Osteocyte (in vitro differentiated cells): Measurements from ENCODE around the gene SLC22A23. TPM values are rescaled to one million over a fixed set of nuclear protein-coding genes. Genes with fewer than 3 reads are reported as not detected.
"Not testable (repeated sequence)": the region's sequence is repeated elsewhere in the genome, so short reads cannot be mapped to it uniquely, and the experiment has no call there.

Source experiments
- DNase-seq: peaks from one replicate; pipeline ENCODE4 v3.0.0; 2021; ENCODE audit warnings: mixed read lengths; ENCODE audit not compliant: unreplicated experiment; ENCODE audit errors: extremely low spot score
- H3K27ac Mint-ChIP-seq: one replicate; pipeline ENCODE4 v1.8.0; 2021; ENCODE audit warnings: mild to moderate bottlenecking, mixed read lengths; ENCODE audit not compliant: unreplicated experiment
- H3K27me3 Mint-ChIP-seq: one replicate; pipeline ENCODE4 v1.8.0; 2021; ENCODE audit warnings: mixed read lengths; ENCODE audit not compliant: unreplicated experiment
- H3K36me3 Mint-ChIP-seq: one replicate; pipeline ENCODE4 v1.8.0; 2021; ENCODE audit warnings: mixed read lengths; ENCODE audit not compliant: unreplicated experiment
- H3K4me1 Mint-ChIP-seq: one replicate; pipeline ENCODE4 v1.8.0; 2021; ENCODE audit warnings: mixed read lengths; ENCODE audit not compliant: unreplicated experiment
- H3K4me3 Mint-ChIP-seq: one replicate; pipeline ENCODE4 v1.8.0; 2021; ENCODE audit warnings: mild to moderate bottlenecking, moderate library complexity, mixed read lengths; ENCODE audit not compliant: unreplicated experiment
- H3K9me3 Mint-ChIP-seq: one replicate; pipeline ENCODE4 v1.8.0; 2021; ENCODE audit warnings: mixed read lengths; ENCODE audit not compliant: unreplicated experiment
- total RNA-seq: library from RNA; stranded (reverse); gene quantifications from 2 replicates; pipeline ENCODE4 v1.2.1, GENCODE V29; 2021
- TF ChIP-seq, protein P1 (sequence below): fragments of 200-600 bp; sonication (generic); IDR thresholded peaks from 2 replicates; pipeline ENCODE4 v1.5.0; 2021; ENCODE audit warnings: antibody characterized with exemption, mild to moderate bottlenecking, moderate library complexity

Gene SLC22A23
- total RNA-seq, 1 donor from 2014 or later = 10.4 TPM

DNA sequence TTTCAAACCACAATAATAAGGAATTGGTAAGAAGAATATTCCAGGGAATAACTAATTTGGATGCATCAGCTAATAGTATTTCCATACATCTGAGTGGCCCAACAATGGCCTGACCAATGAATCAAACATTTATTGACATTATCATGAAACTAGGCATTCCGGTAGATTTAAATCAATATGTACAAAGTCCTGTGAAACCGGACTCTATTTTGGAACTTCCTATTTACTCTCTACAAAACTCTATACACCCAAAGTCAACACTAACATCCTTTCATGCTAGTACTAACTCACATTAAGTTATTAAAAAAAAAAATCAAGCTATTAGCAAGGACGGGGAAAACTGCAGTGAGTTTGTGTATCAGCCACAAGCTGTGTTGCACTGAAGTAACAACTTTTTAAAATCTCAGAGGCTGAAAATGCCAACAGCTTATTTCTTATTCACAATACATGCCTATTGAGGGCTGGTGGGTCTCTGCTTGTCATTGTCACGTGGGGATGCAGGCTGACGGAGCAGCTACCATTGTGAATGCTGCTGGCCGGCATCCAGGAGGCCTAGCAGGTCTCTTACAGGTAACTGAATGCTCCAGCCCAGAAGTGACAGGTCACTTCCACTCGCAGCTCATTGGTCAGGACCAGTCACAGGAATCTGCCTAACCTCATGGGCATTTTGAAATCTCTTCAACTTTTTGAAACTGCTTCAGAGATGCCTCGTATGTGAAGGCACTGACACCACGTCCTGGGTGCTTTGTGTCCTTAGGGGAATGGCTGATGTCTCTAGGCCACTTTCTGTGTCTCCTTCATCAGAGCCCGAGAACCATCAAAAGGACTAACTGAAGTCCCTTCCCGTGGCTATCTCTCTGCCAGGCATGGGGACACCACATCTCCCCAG, 76.3 kb downstream of the SLC22A23 start:
- Mint-ChIP-seq H3K36me3 (no peaks in the 10 kb centered on the region), H3K9me3 (peaks cover 3% of the 10 kb centered on the region), H3K4me1 (peaks cover 10% of the 10 kb centered on the region), H3K27me3 (no peaks in the 10 kb centered on the region), H3K4me3 (no peak overlapping the region), H3K27ac (no peak overlapping the region)
- TF ChIP-seq, protein P1, sequence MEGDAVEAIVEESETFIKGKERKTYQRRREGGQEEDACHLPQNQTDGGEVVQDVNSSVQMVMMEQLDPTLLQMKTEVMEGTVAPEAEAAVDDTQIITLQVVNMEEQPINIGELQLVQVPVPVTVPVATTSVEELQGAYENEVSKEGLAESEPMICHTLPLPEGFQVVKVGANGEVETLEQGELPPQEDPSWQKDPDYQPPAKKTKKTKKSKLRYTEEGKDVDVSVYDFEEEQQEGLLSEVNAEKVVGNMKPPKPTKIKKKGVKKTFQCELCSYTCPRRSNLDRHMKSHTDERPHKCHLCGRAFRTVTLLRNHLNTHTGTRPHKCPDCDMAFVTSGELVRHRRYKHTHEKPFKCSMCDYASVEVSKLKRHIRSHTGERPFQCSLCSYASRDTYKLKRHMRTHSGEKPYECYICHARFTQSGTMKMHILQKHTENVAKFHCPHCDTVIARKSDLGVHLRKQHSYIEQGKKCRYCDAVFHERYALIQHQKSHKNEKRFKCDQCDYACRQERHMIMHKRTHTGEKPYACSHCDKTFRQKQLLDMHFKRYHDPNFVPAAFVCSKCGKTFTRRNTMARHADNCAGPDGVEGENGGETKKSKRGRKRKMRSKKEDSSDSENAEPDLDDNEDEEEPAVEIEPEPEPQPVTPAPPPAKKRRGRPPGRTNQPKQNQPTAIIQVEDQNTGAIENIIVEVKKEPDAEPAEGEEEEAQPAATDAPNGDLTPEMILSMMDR = no peak
- no peak for DNase-seq

DNA sequence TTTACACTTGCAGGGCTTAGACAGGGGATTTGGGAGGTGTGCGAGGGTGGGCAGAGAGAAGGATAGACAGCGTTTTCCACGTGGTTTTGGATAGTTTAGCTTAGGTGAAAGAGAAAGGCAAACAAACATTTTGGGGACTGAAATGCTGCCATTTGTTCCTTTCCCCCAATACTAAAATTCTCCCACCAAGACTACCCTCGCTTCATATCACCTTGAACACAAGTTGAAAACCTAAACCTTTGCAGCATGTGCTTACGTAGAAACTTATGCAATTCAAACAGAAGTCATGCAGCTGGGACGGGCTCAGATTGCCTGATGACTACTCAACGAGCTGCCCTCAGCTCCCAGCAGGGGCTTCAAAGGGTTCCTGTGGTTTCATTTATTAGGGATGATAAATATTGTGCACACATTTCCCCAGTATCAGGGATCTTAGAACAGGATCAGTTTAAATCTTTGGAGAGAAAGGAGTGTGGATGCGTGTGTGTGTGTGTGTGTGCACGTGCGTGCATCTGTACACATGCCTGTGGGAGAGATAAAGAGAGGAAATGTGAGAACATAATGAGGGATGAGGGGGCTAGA, 77.3 kb downstream of the SLC22A23 start:
- Mint-ChIP-seq H3K4me1 (peaks cover 7% of the 10 kb centered on the region), H3K9me3 (peaks cover 3% of the 10 kb centered on the region), H3K36me3 (no peaks in the 10 kb centered on the region), H3K27me3 (no peaks in the 10 kb centered on the region), H3K4me3 (no peak overlapping the region), H3K27ac (no peak overlapping the region)
- no peak for DNase-seq
- TF ChIP-seq, protein P1 = no peak

DNA sequence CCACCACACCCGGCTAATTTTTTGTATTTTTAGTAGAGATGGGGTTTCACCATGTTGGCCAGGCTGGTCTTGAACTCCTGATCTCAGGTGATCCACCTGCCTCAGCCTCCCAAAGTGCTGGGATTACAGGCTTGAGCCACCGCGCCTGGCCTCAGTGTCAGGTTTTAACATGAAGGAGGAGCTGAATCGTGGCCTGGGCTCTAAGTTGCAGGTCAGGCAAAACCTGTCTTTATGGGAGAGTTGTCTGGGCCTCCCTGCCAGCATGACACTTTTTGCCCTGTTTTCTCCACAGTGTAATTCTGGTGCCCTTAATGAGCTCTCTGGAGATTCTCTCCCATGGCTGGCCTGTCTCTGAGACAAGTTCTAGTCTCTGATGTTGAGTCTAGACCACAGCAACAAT, 78.0 kb downstream of the SLC22A23 start:
- not testable (repeated sequence) for H3K4me1 Mint-ChIP-seq, H3K27me3 Mint-ChIP-seq, H3K9me3 Mint-ChIP-seq, H3K4me3 Mint-ChIP-seq, H3K27ac Mint-ChIP-seq, DNase-seq, H3K36me3 Mint-ChIP-seq

DNA sequence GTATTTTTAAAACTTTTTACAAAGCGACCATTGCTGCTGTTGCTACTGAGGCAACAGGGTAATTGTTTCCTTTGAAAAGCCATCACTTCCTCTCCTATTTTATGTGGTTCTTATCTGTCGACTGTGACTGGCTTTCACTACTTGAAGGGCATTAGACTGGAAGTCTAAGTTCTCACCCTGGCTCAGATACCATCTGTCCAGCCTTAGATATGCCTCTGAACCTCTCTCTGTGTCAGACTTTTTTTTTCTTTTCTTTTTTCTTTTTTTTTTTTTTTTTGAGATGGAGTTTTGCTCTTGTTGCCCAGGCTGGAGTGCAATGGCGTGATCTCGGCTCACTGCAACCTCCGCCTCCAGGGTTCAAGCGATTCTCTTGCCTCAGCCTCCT, 78.5 kb downstream of the SLC22A23 start:
- H3K4me1 Mint-ChIP-seq, H3K27ac Mint-ChIP-seq: not testable (repeated sequence)

GRCh38 chr6:3377536-3378397, 79.1 kb downstream of the SLC22A23 start:
- DNase-seq = no peak
- H3K4me1 Mint-ChIP-seq = peaks cover 7% of the 10 kb centered on the region
- H3K36me3 Mint-ChIP-seq = no peaks in the 10 kb centered on the region
- no peak overlapping the region for H3K4me3 Mint-ChIP-seq
- no peaks in the 10 kb centered on the region for H3K27me3 Mint-ChIP-seq
- H3K27ac Mint-ChIP-seq = no peak overlapping the region
- H3K9me3 Mint-ChIP-seq = peaks cover 3% of the 10 kb centered on the region
- TF ChIP-seq, protein P1 = no peak

More for the DNA sequence above, 78.5 kb downstream of the SLC22A23 start:
- not testable (repeated sequence) for H3K36me3 Mint-ChIP-seq, H3K27me3 Mint-ChIP-seq, H3K4me3 Mint-ChIP-seq, H3K9me3 Mint-ChIP-seq, DNase-seq
